Measurements from ENCODE around the gene HIF1AN. TPM values are rescaled to one million over a fixed set of nuclear protein-coding genes. Genes with fewer than 3 reads are reported as not detected.
A peak's percentile ranks its signal among the peaks of the same experiment; 100 is the strongest.

Gene HIF1AN
- total RNA-seq, 1 experiment from 2014 or later = 58.7 TPM

- peak within 1 kb of the TSS; percentile 19 to 99 (median 97) for H3K27ac Mint-ChIP-seq
- H2BK12ac ChIP-seq (ENCODE audit: insufficient read length, low read depth, low read length) = no peak within 1 kb of the TSS
These were observed 6.1 kb upstream of the HIF1AN start, which contains the start of gene NDUFB8 for GRCh38 chr10:100529475-100530298. TSS of gene NDUFB8 (minus strand) at chr10:100529871. CDS start at chr10:100529851, 20 bp downstream.

More at GRCh38 chr10:100529475-100530298, 6.1 kb upstream of the HIF1AN start, which contains the start of gene NDUFB8:
- TF ChIP-seq, protein P1, sequence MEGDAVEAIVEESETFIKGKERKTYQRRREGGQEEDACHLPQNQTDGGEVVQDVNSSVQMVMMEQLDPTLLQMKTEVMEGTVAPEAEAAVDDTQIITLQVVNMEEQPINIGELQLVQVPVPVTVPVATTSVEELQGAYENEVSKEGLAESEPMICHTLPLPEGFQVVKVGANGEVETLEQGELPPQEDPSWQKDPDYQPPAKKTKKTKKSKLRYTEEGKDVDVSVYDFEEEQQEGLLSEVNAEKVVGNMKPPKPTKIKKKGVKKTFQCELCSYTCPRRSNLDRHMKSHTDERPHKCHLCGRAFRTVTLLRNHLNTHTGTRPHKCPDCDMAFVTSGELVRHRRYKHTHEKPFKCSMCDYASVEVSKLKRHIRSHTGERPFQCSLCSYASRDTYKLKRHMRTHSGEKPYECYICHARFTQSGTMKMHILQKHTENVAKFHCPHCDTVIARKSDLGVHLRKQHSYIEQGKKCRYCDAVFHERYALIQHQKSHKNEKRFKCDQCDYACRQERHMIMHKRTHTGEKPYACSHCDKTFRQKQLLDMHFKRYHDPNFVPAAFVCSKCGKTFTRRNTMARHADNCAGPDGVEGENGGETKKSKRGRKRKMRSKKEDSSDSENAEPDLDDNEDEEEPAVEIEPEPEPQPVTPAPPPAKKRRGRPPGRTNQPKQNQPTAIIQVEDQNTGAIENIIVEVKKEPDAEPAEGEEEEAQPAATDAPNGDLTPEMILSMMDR (conservative IDR thresholded peaks at IDR 0.05) = no peak
- Histone ChIP-seq H3K9ac (ENCODE audit: extremely low read depth, insufficient read length, low read length) (peak within 1 kb of the TSS; percentile 90), H3K23ac (ENCODE audit: insufficient read length, low read depth, low read length) (no peak within 1 kb of the TSS), H4K5ac (ENCODE audit: insufficient read length, low read depth, low read length) (no peak within 1 kb of the TSS), H3T11ph (ENCODE audit: low read length) (no peak within 1 kb of the TSS), H3K27ac (ENCODE audit: insufficient read length, low read depth, low read length) (no peak within 1 kb of the TSS), H3K4me1 (ENCODE audit: insufficient read depth, low read length) (no peaks in the 10 kb centered on the region; the same call in 1 of the 2 replicates), H3K14ac (ENCODE audit: insufficient read depth, low read length) (no peak within 1 kb of the TSS; the same call in 1 of the 2 replicates), H2AFZ (ENCODE audit: low read length) (peak within 1 kb of the TSS; percentile 90), H2BK5ac (ENCODE audit: insufficient read length, low read length) (no peak within 1 kb of the TSS), H2BK120ac (ENCODE audit: low read depth, low read length, poor library complexity, severe bottlenecking) (no peak within 1 kb of the TSS), H3K79me1 (ENCODE audit: insufficient read depth, low read depth, low read length, poor library complexity, severe bottlenecking) (peaks cover 3% of the 10 kb centered on the region), H2BK15ac (ENCODE audit: low read depth, low read length) (no peak within 1 kb of the TSS), H3K4me2 (ENCODE audit: insufficient read depth, insufficient read length, low read length) (peak within 1 kb of the TSS; percentile 99), H3K56ac (ENCODE audit: insufficient read length, low read depth, low read length) (no peak within 1 kb of the TSS), H3K9me3 (ENCODE audit: control insufficient read depth, low read depth, low read length) (no peaks in the 10 kb centered on the region), H3K23me2 (ENCODE audit: insufficient read length, low read depth, low read length, poor library complexity, severe bottlenecking) (peaks cover 7% of the 10 kb centered on the region), H4K8ac (replicated peaks; ENCODE audit: insufficient read length, low read depth, low read length) (no peak within 1 kb of the TSS), H3K18ac (ENCODE audit: insufficient read length, low read depth, low read length) (no peak within 1 kb of the TSS), H2AK5ac (ENCODE audit: insufficient read length, low read length) (no peak within 1 kb of the TSS), H2BK20ac (ENCODE audit: low read depth, low read length, poor library complexity, severe bottlenecking) (no peak within 1 kb of the TSS), H4K20me1 (ENCODE audit: control insufficient read depth, insufficient read depth, insufficient read length) (no peaks in the 10 kb centered on the region), H3K27me3 (ENCODE audit: insufficient read depth, low read length) (no peaks in the 10 kb centered on the region), H3K4ac (ENCODE audit: low read depth, low read length) (no peak within 1 kb of the TSS), H3K79me2 (ENCODE audit: insufficient read depth, low read length) (no peaks in the 10 kb centered on the region), H4K91ac (ENCODE audit: insufficient read length, low read depth, low read length) (no peak within 1 kb of the TSS)
- peak within 1 kb of the TSS; percentile 100 for H3K4me3 Mint-ChIP-seq
- no peaks in the 10 kb centered on the region for H3K27me3 Mint-ChIP-seq (ENCODE audit: low read depth)
- no peaks in the 10 kb centered on the region for H3K9me3 Mint-ChIP-seq
- H3K4me1 Mint-ChIP-seq = peaks cover 15 to 17% of the 10 kb centered on the region in 2 experiments
- peaks cover 12 to 24% (median 24%) of the 10 kb centered on the region in 3 experiments; a peak in 6 of 7 replicates for H3K36me3 Mint-ChIP-seq (ENCODE audit: insufficient read depth in 1 of 3, low read depth in 3 of 3)
- no CpG with 5 or more reads among the region's 43 CpGs for WGBS (ENCODE audit: extremely low coverage, insufficient read length, low lambda C conversion rate)
- peak; percentile 92 for DNase-seq

Measured in H9 (cell line).